IMR-90 (cell line): ENCODE results near the gene NARS2. TPM values are rescaled to one million over a fixed set of nuclear protein-coding genes. Genes with fewer than 3 reads are reported as not detected.

Experiments used
- ATAC-seq: fragments of 200-7000 bp; cut with Tn5 transposase; 2 replicates; pipeline ENCODE4 v1.9.1; 2020; ENCODE audit warnings: low read depth, mild to moderate bottlenecking, moderate library complexity
- BruUV-seq: library from RNA; stranded (reverse); fragments of 400-500 nt; replicated peaks from 2 replicates; lab custom pipeline; 2021; lab: Mats Ljungman, UMichigan
- CTCF ChIA-PET: fragments of 300-600 bp; formaldehyde crosslinking; extraction: SDS; loops from one replicate; lab custom pipeline; 2021; ENCODE audit warnings: antibody characterized with exemption; lab: Yijun Ruan, JAX
- POLR2A ChIA-PET: fragments of 300-600 bp; sonication (Branson Sonifier 250); formaldehyde crosslinking; loops from one replicate; lab custom pipeline; 2022; ENCODE audit warnings: antibody characterized with exemption; ENCODE audit not compliant: unreplicated experiment; lab: Charles Lee
- DNase-seq: peaks from one replicate; pipeline ENCODE4 v3.0.0; 2013
- H2AFZ ChIP-seq: replicated peaks from 2 replicates; pipeline ENCODE3; 2013; ENCODE audit warnings: low read length, mild to moderate bottlenecking; ENCODE audit not compliant: poor library complexity
- H2AK5ac ChIP-seq: 2 replicates; pipeline ENCODE4 v1.6.1; 2013; ENCODE audit warnings: low read depth, low read length, inconsistent platforms
- H2AK9ac ChIP-seq: replicated peaks from 2 replicates; pipeline ENCODE3; 2013; ENCODE audit warnings: mild to moderate bottlenecking, low read depth, low read length, moderate library complexity; ENCODE audit not compliant: poor library complexity
- H2BK120ac ChIP-seq: 2 replicates; pipeline ENCODE4 v1.6.1; 2013; ENCODE audit warnings: low read depth, low read length, inconsistent platforms
- H2BK15ac ChIP-seq: 3 replicates; pipeline ENCODE4 v1.6.1; 2013; ENCODE audit warnings: low read depth, low read length, inconsistent platforms
- H2BK20ac ChIP-seq: 2 replicates; pipeline ENCODE4 v1.6.1; 2013; ENCODE audit warnings: low read depth, mild to moderate bottlenecking, inconsistent platforms, low read length, moderate library complexity
- H2BK5ac ChIP-seq: 2 replicates; pipeline ENCODE4 v1.6.1; 2013; ENCODE audit warnings: mild to moderate bottlenecking, low read depth, low read length, inconsistent platforms; ENCODE audit not compliant: poor library complexity, severe bottlenecking
- H3K14ac ChIP-seq: replicated peaks from 2 replicates; pipeline ENCODE4 v1.6.1; 2013; ENCODE audit warnings: low read depth, low read length, inconsistent platforms
- H3K18ac ChIP-seq: 2 replicates; pipeline ENCODE4 v1.6.1; 2013; ENCODE audit warnings: low read depth, low read length, control low read depth
- H3K23ac ChIP-seq: 2 replicates; pipeline ENCODE4 v1.6.1; 2013; ENCODE audit warnings: low read depth, low read length, inconsistent platforms
- H3K27ac ChIP-seq: 2 replicates; pipeline ENCODE4 v1.5.1; 2013; ENCODE audit warnings: mild to moderate bottlenecking, control low read depth, low read length; ENCODE audit not compliant: insufficient read depth
- H3K27me3 ChIP-seq: 2 replicates; pipeline ENCODE4 v1.6.1; 2013; ENCODE audit warnings: low read length; ENCODE audit not compliant: control insufficient read depth, insufficient read depth
- H3K36me3 ChIP-seq: 2 replicates; pipeline ENCODE4 v1.6.1; 2013; ENCODE audit warnings: low read length, mixed read lengths; ENCODE audit not compliant: control insufficient read depth, insufficient read depth
- H3K4ac ChIP-seq: 2 replicates; pipeline ENCODE4 v1.6.1; 2013; ENCODE audit warnings: low read depth, low read length, inconsistent platforms
- H3K4me1 ChIP-seq: 2 replicates; pipeline ENCODE4 v1.6.1; 2013; ENCODE audit warnings: low read length, mixed read lengths; ENCODE audit not compliant: control insufficient read depth, insufficient read depth
- H3K4me2 ChIP-seq: 2 replicates; pipeline ENCODE4 v1.6.1; 2013; ENCODE audit warnings: low read depth, mild to moderate bottlenecking, control low read depth, low read length, moderate library complexity
- H3K4me3 ChIP-seq: 2 replicates; pipeline ENCODE4 v1.5.1; 2013; ENCODE audit warnings: low read depth, mild to moderate bottlenecking, control low read depth, low read length, moderate library complexity; ENCODE audit not compliant: insufficient read depth
- H3K56ac ChIP-seq: 2 replicates; pipeline ENCODE4 v1.6.1; 2013; ENCODE audit warnings: low read length, inconsistent platforms; ENCODE audit not compliant: insufficient read depth; ENCODE audit errors: extremely low read depth
- H3K79me1 ChIP-seq, 2 experiments: 2 replicates each; pipeline ENCODE4 v1.6.1; 2013; ENCODE audit warnings: low read length in 2 of 2, inconsistent platforms in 1 of 2, low read depth in 1 of 2
- H3K9ac ChIP-seq: 2 replicates; pipeline ENCODE4 v1.6.1; 2013; ENCODE audit warnings: low read depth, low read length, control low read depth
- H3K9me1 ChIP-seq: 2 replicates; pipeline ENCODE4 v1.6.1; 2013; ENCODE audit warnings: low read length, inconsistent platforms; ENCODE audit not compliant: insufficient read depth
- H3K9me3 ChIP-seq: 2 replicates; pipeline ENCODE4 v1.6.1; 2013; ENCODE audit warnings: low read length; ENCODE audit not compliant: control insufficient read depth, insufficient read depth
- H4K20me1 ChIP-seq: 2 replicates; pipeline ENCODE4 v1.6.1; 2013; ENCODE audit warnings: low read length, inconsistent platforms; ENCODE audit not compliant: insufficient read depth
- H4K5ac ChIP-seq: 2 replicates; pipeline ENCODE4 v1.6.1; 2013; ENCODE audit warnings: mild to moderate bottlenecking, low read depth, low read length, control low read depth
- H4K8ac ChIP-seq, 2 experiments: 2 replicates each; pipeline ENCODE4 v1.6.1; 2013; ENCODE audit warnings: low read depth in 2 of 2, low read length in 2 of 2, control low read depth in 1 of 2, inconsistent platforms in 1 of 2
- H4K91ac ChIP-seq: 2 replicates; pipeline ENCODE4 v1.6.1; 2013; ENCODE audit warnings: low read depth, low read length, inconsistent platforms; ENCODE audit not compliant: insufficient read depth
- BHLHE40 ChIP-seq: fragments of 150-350 bp; IDR thresholded peaks from 2 replicates; pipeline ENCODE4 v1.6.1; 2016; ENCODE audit warnings: mild to moderate bottlenecking, low read depth, low read length
- CHD1 ChIP-seq: IDR thresholded peaks from 2 replicates; pipeline ENCODE4 v1.6.1; 2012; ENCODE audit warnings: low read depth, low read length, improper control_type of control experiment
- FOS ChIP-seq: fragments of 150-350 bp; IDR thresholded peaks from 2 replicates; pipeline ENCODE4 v1.6.1; 2016; ENCODE audit warnings: low read depth, low read length
- MAZ ChIP-seq: IDR thresholded peaks from 2 replicates; pipeline ENCODE4 v1.6.1; 2012; ENCODE audit warnings: low read depth, mild to moderate bottlenecking, low read length, improper control_type of control experiment, moderate library complexity, borderline replicate concordance
- NFE2L2 ChIP-seq: fragments of 150-350 bp; IDR thresholded peaks from 2 replicates; pipeline ENCODE4 v1.6.1; 2016; ENCODE audit warnings: low read depth, mild to moderate bottlenecking, low read length
- POLR2A ChIP-seq: IDR thresholded peaks from 2 replicates; pipeline ENCODE4 v1.6.1; 2012; ENCODE audit warnings: mild to moderate bottlenecking, low read depth, low read length
- RCOR1 ChIP-seq: IDR thresholded peaks from 2 replicates; pipeline ENCODE4 v1.6.1; 2012; ENCODE audit warnings: mild to moderate bottlenecking, low read length, improper control_type of control experiment; ENCODE audit not compliant: insufficient replicate concordance
- WGBS, 2 experiments: methylation state at CpG; one replicate each; pipeline versions ENCODE4 v1.1.5 to v1.1.7; 2013; ENCODE audit warnings: missing lambda C conversion rate in 2 of 2; ENCODE audit not compliant: insufficient read length in 1 of 2; ENCODE audit errors: extremely low coverage in 2 of 2; 5-methylcytosine and 5-hydroxymethylcytosine counted together
- dilution Hi-C: fragments of 300-500 bp; cut with HindIII; formaldehyde crosslinking; loops from one replicate; pipeline ENCODE4 v1.14.3; 2018; ENCODE audit warnings: low sequenced_read_pairs; ENCODE audit not compliant: unreplicated experiment
- in situ Hi-C: fragments of 300-500 bp; cut with MboI; formaldehyde crosslinking; loops from 3 replicates; pipeline ENCODE4 v1.14.3; 2019; ENCODE audit warnings: low sequenced_read_pairs, inconsistent platforms, mixed read lengths
- intact Hi-C: fragments of 100-400 bp; cut with micrococcal nuclease; formaldehyde crosslinking; loops from 2 replicates; pipeline ENCODE4 v1.10.0; 2022
- polyA plus RNA-seq, 3 experiments: library from polyadenylated mRNA; depleted of rRNA; stranded (reverse); fragments of >200 nt; gene quantifications; 2 replicates each; pipeline ENCODE4 v1.2.3, GENCODE V29; 2012; ENCODE audit warnings: low replicate concordance in 1 of 3
- total RNA-seq: library from RNA; depleted of rRNA; stranded (reverse); fragments of >200 nt; gene quantifications from 2 replicates; pipeline ENCODE4 v1.2.3, GENCODE V29; 2012
- TF ChIP-seq, protein P1 (sequence below): conservative IDR thresholded peaks from 2 replicates; pipeline ENCODE4 v1.5.1; 2012; ENCODE audit warnings: mild to moderate bottlenecking, low read depth, low read length, improper control_type of control experiment

Gene NARS2
- total and polyA plus RNA-seq, 2 of the 4 experiments (the other 2 are of a cell fraction), result 8.0 to 15.8 TPM

DNA sequence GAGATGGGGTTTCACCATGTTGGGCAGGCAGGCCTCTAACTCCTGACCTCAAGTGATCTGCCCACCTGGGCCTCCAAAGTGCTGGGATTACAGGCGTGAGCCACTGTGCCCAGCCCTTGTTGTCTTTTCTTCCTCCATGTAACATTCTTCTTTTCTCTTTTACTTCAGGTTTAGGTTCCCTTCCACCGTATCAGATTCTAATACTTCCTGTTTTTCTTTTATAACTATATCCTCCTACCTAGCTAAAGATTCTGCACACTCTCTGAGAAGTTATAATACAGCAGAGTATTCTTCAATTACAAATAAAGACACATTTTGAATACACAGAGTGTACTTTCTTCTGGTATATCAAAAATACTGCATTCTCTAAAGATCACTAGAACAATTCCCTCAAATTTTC lies 123.8 kb downstream of the NARS2 start:
- Histone ChIP-seq H3K4me3 (no peak overlapping the region), H2BK5ac (no peak overlapping the region), H3K23ac (no peak overlapping the region), H4K20me1 (no peaks in the 10 kb centered on the region), H2BK20ac (no peak overlapping the region), H3K36me3 (no peaks in the 10 kb centered on the region), H2AK5ac (no peak overlapping the region), H3K18ac (no peak overlapping the region), H3K27ac (no peak overlapping the region), H2BK15ac (no peak overlapping the region), H2BK120ac (no peak overlapping the region), H2AK9ac (no peak overlapping the region), H4K91ac (no peak overlapping the region), H3K9me1 (no peaks in the 10 kb centered on the region), H3K56ac (no peak overlapping the region), H3K79me1 (no peaks in the 10 kb centered on the region), H3K9ac (no peak overlapping the region), H3K4ac (no peak overlapping the region), H3K4me2 (no peak overlapping the region), H3K9me3 (no peaks in the 10 kb centered on the region), H3K14ac (no peak overlapping the region), H4K5ac (no peak overlapping the region), H3K4me1 (no peaks in the 10 kb centered on the region; the same call in 1 of the 2 replicates), H2AFZ (no peak overlapping the region), H4K8ac (no peak overlapping the region), H3K27me3 (no peaks in the 10 kb centered on the region)
- DNase-seq (no peak), ATAC-seq (no peak)
- 80% methylated on average over 1 of the region's 2 CpGs; no CpG with 5 or more reads in 1 of the 2 experiments for WGBS, 2 experiments
- BruUV-seq, result no TSS peak
- in situ Hi-C loops, result no loop called here
- ChIA-PET CTCF (no interaction called here), POLR2A (no interaction called here)
- intact Hi-C loops, result no loop called here
- TF ChIP-seq MAZ (no peak), POLR2A (no peak), RCOR1 (no peak), CHD1 (no peak), BHLHE40 (no peak), FOS (no peak), NFE2L2 (no peak)
- TF ChIP-seq, protein P1, sequence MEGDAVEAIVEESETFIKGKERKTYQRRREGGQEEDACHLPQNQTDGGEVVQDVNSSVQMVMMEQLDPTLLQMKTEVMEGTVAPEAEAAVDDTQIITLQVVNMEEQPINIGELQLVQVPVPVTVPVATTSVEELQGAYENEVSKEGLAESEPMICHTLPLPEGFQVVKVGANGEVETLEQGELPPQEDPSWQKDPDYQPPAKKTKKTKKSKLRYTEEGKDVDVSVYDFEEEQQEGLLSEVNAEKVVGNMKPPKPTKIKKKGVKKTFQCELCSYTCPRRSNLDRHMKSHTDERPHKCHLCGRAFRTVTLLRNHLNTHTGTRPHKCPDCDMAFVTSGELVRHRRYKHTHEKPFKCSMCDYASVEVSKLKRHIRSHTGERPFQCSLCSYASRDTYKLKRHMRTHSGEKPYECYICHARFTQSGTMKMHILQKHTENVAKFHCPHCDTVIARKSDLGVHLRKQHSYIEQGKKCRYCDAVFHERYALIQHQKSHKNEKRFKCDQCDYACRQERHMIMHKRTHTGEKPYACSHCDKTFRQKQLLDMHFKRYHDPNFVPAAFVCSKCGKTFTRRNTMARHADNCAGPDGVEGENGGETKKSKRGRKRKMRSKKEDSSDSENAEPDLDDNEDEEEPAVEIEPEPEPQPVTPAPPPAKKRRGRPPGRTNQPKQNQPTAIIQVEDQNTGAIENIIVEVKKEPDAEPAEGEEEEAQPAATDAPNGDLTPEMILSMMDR, result no peak
- dilution Hi-C loops, result no loop called here
